ENCODE measurements around the gene BEND6.
A peak's percentile ranks its signal among the peaks of the same experiment; 100 is the strongest.

Gene BEND6

DNA sequence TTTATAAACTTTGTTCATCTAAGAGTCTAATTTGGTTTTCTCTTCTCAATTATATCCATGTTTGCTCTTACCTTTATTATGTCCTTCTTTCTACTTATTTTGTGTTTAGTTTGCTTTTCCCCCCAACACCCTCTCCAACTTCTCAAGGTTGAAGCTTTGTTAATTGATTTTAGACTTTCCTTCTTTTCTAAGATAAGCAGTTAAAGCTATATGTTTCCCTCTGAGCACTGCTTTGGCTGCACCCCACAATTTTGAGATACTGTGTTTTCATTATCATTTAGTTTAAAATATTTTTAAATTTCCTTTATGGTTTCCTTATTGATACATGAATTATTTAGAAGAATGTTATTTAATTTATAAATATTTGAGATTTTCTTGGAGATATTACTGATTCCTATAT lies 13.9 kb upstream of the BEND6 start:
- DNase-seq (ENCODE audit: low read depth), result no peak

DNA sequence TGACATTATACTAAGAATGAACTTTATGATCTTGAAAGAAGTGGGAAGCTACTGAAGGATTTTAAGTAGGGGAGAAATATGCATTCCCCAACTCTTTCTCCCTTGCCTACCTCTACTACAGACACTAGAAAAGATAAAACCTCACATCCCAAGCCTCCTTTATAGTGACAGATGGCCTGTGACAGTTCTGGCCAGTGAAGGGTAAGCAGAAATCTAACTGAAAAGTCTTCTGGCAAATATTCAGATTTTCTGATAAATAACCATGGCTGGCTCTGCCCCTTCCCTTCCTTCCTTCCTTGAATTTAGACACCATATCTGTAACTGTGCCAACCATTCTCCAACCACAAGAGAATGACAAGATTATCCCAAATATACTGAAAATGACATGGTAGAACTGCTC lies 10.2 kb upstream of the BEND6 start:
- no peak for DNase-seq (ENCODE audit: low read depth)

DNA sequence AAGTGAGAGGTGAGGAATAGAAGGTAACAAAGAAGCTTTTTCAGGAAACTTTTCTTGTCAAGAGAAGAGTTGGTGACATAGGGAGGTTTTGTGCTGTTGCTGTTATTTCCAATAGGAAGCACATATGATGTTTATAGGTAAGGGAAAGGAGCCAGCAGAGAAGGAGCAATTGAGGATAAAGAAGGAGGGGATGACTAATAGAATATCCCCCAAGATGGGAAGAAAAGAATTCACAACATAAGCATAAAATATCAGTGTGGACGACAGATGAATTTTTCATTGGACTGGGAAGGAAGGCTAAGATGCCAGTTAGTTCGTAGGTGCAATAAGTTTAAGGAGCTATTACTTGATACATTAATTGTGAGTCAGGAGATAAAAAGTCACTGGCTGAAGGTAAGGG lies 8.5 kb upstream of the BEND6 start:
- DNase-seq (ENCODE audit: low read depth), result no peak

DNA sequence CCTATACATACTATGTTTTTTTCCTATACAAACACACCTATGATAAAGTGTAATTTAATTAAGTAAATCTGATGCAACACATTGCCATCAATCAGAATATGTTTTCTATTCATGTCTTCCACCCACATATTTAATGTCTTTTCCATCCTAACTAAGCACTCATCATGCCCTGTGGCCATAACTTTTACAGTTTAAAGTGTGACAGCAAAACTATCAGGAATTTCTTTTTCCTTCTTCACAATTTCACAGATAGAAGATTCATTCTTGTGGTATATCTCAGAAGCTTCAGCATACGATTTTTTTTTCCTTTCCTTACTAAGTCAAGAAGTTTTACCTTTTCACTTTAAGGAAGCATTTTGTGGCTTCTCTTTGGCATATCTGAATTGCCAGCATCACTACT lies 7.0 kb upstream of the BEND6 start:
- DNase-seq (ENCODE audit: low read depth), result no peak

DNA sequence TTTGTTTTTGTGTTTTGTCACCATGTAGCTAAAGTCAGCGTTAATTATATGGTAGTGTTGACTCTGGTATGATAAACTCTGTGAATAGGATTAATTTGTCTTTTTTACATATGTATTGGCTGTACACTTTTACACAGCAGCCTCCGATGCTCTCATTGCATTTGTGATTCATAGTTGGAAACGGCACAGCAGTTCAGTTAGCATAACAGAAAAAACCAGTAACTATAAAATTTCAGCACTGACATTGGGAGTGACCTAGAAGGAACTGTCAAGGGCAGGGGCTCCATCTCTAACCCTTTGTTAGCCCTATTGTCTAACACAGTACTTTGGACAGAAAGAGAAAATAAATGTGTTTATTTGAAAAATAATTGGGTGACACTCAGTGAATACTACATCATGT lies 5.6 kb upstream of the BEND6 start:
- DNase-seq (ENCODE audit: low read depth), result no peak

DNA sequence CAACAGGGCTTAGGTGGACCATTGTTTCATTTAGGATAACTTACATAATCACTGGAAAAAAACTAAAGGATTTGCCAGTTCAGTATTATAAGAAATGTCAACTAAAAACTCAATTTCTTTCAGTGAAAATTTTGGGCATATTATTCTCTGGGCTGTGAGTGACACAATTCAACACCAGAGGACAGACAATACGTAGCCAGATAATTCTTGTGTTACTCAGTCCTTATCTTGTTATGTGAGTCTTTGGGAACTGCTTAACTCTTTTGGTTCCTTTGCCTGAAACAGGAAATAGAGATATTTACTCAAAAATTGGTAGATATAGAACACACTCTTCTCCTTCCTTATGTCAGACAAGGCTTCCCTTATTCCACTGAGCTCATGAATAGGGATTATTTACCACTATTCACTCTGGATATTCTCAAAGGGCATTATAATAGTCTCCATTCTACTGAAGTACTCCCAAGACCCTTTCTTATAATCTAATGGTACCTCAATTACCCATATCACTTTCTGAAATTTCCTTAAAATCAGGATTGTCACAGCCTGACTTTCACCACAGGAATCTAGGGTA lies 4.9 kb upstream of the BEND6 start:
- DNase-seq (ENCODE audit: low read depth), result no peak

DNA sequence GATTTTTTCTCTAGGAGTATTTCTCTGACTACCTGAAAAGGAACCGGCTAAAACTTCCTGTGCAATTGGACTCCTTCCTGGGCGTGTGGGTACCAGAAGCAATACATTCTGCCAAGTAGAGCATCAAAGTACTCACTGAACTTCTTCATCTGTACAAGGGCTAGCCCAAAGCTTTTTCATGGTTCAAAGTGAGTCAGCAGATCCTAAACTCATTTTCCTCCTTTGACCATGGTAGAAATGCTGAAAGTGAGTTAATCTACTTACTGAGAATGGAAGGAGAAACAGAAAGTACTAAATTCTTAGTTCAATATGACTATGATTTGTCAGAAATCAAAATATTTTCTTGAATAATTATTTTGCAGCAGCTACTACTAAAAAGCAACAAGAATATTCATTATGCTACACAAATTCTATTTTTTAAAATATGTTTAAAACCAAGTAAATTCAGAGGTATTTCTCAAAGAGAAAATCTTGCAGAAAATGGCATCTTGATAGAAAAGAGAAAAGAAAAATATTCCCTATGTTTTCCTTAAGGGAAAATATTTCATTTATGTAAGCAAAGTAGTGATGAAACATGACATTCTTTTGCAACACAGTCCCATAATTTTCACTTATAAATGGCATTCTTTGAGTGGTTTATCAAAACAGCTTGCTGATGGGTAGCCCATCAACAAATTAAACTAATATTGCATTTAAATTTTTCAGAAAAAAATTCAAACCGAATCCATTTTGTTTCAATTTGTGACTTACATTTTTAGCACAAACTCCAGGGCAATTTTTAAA lies 3.7 kb upstream of the BEND6 start:
- DNase-seq (ENCODE audit: low read depth), result no peak

DNA sequence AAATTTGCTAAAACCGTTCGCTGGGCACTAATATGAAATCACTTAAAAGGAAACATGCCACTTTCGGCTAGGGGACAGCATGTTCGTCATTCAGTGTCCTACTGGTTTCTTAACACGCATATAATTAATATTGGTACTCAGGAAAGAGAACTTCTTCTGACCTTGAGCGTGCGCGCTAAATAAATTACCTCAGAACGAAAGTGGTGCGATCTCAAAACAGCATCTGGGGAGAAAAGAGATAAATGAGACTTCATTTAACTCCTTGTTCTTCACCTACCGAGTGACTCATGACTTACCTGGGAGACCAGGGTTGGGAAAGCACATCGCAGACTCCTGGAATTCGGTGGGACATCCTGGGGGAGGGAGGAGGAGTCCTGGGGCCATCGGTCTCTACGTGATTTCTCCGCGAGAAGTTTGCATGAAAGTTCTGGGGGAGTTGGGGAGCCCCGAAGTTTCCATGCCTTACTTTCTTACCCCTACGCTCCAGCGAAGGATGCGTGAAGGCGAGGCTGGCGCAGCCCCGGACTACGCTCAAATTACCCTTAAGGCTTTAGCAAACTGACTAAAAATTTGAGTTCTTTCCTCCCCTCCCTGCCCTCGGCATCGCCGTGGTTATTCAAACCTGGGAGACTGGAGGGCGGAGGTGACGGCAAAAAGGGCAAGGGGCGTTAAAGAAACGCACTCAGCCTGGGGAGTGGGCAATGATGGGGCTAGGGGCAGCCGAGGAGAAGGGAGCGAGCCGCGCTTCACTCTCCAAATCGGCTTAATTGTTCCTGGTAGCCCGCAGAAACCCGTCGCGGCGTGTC lies 1.1 kb upstream of the BEND6 start:
- DNase-seq (ENCODE audit: low read depth), result no peak

DNA sequence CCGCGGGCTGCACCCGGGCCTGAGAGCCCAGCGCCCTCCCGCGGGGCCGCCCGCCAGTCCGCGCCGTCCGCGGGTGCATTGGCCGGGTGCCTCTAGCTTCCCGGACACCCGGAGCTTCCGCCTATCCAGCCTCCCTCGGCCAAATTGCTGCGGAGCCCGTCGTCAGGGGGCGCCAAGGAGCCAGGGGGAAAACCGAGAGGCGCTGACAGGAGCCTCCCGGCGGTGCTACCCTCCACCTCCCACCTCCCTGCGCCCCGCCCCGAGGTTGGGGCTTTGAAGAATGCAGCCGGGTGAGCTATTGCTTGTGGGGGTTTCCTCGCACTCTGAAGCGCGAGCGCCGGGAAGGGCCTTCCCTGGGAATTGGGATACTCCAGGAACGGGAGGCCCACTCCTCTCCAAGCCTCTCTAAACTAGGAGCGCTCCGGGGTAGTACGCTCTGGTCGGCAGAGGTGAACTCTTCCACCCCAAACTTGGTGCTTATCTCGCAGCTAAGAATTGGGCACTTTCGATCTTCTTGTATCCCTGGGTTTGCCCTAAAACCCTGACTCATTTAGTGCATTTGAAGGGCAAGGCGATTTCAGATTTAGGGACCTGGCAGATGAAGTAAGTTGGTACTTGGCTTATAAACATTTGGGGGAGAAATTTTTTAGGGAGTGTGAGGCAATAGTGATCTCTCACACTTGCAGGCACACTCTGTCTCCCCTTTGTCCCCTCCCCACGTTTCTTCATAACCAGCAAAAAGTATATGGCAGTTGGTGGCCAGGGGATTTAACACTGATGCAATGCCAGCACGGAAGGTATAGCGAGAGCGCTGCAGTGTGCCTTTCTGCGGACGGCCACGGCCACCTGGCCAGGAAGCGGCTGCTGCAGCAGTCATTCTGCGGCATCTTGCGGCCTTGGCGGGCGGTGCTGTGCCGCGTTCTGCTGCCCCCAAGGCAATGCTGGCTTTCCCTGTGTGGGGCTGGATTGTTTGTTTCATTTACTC lies 556 bp downstream of the BEND6 start:
- peak; percentile 1 for DNase-seq (ENCODE audit: low read depth)

DNA sequence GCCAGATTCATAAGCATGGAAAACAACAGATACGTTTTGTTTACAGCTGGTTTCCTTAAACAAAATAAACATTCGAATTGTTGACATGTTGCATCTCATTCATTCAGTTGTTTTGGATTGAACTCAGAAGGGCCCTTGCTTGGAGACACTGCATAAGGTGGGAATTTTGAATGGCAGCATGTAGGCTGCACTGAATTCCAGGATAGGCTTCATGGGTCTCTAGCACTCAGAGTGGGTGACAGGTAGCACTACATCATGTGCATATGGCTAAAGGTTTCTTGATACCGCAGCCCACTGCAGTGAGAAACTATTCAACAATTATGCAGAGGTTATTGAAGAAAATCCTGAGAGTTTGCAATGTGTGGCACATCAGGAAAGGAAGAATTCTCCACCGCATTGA lies 1.6 kb downstream of the BEND6 start:
- DNase-seq (ENCODE audit: low read depth), result no peak

DNA sequence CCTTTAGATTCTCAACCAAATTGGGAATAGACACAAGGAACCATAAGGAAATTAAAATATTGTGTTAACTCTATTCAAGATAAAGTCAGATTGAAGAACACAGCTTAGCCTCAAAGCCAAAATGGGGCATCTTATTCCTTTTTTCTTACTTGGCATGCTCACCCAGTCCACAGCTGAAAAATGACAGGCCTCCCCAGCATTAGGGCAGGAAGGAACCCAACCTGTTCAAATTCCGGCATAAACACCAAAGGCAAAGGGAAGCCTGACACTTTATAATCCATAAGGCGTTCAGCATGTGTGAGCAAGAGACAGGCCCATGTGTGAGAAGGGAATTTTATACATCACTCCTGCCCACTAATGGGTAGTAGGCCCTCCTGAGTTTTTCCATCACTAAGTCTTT lies 2.9 kb downstream of the BEND6 start:
- no peak for DNase-seq (ENCODE audit: low read depth)

DNA sequence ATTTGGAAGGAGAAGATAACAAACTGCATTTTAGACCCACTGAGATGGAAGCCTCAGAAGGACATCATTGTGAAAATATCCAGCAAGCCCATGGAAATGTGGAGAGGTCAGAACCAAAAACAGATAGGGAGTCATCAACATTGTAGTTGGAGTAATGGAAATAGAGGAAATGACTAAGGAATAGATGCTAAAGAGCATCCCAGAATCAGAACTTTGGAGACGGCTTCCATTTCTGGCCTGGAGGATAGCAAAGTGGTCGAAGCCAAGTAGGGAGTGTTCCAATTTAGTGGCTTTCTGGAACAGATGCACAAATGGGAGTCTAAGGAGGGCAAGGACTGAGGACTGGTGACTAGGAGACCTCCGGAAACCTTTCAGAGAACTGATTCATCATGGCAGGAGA lies 3.6 kb downstream of the BEND6 start:
- no peak for DNase-seq (ENCODE audit: low read depth)

DNA sequence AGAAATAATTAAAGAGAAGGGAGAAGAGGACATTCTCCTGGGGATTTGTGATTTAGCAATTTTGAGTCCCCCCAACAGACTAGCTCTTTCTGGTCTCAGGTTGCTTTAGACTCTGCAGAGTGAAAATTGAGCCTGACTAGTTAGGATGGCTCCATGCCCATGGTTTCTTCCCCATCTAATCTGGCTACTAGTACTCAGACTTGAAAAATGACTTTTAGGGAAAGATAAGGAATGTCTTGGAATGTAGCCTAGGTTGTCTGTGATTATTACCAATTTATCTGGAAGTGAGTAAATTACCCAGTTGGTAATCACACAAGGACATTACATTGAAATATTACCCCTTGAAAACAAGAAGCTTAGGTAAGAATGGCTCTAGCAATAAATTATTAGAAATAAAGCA lies 4.2 kb downstream of the BEND6 start:
- no peak for DNase-seq (ENCODE audit: low read depth)

DNA sequence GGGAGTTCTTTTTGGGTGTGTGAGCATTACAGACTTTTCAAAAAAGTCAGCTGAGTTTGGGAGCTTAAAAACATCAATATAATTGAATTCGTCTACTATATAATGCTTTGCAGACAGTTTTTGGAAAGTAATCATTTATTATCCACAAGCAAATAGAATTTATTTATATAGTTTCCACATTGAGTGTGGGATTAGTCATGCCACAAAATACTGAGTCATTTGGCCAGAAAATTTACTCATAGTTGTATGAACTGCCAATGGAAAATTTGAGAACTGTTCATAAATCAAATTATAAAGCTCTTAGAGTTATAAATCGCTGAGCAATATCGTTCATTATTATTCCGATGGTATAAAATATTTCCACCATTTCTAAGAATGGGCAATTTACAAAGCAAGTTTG lies 5.0 kb downstream of the BEND6 start:
- DNase-seq (ENCODE audit: low read depth), result no peak

DNA sequence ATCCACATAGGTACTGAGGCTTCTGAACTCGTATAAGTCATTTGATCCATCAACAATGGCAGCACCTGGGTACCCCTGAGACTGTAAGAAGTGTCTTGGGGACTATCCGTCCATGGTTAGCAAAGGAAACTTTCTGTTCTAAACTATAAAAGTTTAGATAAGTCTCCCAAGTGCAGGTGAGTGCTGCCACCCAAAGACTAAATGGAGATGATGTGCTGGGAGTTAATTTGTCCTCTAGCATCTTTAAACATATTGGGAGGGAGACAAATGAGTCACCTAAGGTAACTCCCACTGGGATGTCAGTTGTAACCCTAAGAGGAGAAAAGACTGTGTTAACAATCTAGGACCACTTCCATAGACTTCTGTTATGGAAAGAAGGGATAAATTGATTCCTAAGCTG lies 6.2 kb downstream of the BEND6 start:
- DNase-seq (ENCODE audit: low read depth), result no peak

DNA sequence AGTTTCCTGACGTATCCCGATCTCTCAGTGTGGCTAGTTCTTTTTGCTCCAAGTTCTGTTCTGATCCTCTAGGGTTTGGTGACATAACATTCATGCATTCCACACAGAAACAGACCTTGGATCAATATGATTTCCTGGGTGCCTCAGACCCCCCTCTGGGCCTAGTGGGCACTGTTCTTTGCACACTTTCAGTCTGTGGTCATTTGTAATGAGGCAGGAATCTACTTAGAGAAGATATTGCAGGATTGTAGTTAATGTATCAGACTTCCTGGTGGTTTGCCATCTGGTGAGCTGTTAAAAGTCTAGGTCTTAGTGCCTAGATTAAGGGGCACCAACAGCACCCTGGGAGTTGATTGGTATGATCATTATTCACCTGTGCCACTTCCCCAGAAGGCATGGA lies 7.5 kb downstream of the BEND6 start:
- DNase-seq (ENCODE audit: low read depth), result no peak

DNA sequence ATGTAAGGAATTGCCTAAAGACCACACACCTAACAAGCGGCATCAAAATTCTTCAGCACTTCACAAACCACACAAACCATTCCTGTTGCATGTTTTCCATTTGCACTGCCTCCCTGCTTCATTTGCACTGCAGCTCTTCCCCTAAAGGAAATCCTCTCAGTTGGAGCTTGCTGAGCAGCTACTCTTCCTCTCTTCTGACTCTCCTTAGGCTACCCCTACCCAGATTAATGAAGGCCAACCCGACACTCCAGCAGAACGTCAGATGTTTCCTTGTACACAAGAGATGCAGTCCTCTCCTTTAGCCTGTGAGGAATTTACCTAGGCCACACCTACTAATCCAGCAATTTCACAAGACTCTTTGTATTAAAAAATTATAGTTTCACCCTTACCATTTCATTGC lies 8.1 kb downstream of the BEND6 start:
- no peak for DNase-seq (ENCODE audit: low read depth)

DNA sequence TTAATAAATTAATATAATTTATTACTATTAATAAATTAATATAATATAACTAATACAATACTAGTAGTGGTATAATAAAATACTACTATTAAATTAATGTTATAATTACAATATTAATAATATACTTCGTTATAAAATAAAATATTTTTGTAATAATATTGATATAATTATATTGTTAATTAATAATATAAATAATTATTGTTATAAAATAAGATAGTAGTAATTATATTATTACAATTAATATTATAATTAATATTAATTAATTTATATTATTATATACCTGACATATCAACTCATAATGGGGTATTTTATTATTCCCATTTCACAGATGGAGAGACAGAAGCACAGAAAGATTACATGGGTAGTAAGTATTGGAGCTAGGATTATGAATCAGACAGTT lies 8.9 kb downstream of the BEND6 start:
- no peak for DNase-seq (ENCODE audit: low read depth)

DNA sequence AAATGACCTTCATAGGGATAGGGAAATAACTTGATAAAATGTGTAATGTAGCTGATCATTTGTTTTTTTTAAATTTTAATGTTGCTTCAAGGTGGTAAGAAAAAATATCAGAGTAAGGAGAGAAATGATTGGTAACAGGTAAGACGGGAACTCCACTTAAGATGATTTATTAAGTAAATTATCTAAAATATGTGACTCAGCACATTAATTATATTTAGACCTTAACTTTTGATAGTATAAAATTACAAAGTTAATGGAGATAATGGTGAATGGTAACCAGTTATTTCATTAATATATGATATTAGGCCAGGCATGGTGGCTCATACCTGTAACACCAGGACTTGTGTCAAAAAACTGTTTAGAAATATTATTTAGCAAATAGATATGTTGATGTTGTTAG lies 10.2 kb downstream of the BEND6 start:
- DNase-seq (ENCODE audit: low read depth), result no peak

DNA sequence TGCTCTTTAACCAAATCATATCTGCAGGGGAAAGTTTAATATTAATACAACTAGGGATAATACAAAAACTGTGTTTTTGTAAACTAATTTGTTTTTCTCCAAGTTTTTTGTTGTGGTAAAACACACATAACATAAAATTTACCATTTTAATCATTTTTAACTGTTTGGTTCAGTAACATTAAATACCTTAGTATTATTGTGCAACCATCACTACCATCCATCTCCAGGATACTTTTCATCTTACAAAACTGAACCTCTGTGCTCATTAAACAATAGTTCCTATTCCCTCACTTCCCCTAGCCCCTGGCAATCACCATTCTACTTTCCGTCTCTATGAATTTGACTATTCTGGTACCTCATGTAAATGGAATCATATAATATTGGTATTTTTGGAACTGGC lies 15.9 kb downstream of the BEND6 start:
- no peak for DNase-seq (ENCODE audit: low read depth)

DNA sequence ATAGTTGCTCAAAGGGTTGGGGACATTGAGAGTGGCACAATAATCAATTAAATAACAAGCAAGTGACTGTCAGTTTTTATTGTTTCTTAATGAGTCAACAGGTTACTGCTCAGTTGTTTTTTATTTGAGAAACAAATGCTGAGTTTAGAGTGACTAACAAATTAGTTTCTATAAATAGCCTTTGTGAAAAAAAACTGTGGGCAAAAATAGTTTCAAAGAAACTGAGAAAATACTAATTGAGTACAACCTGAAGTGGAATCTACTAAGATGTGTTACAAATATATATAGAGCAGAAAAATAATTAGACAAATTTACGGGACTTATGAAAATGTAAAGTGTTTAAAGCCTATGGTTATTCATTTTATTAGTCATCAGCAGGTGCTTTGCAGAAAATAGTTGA lies 22.3 kb downstream of the BEND6 start:
- no peak for DNase-seq (ENCODE audit: low read depth)

DNA sequence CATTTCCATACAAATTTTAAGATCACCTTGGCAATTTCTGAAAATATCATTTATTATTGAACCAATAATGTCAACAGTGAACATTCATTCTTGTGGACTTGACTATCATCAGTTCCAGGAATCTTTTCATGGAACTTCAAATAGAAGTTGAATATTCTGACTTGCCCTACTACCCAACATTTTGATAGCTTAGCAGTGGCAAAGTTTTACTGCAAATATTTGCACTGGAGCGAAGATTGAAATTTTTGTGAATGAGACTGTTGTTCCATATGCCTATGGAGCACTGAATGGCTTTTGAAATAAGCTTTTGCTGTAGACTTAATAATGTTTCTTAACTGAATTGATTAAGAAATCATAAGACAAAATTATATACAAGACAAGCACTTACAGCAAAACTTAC lies 23.6 kb downstream of the BEND6 start:
- no peak for DNase-seq (ENCODE audit: low read depth)
